GM15510 (cell line): ENCODE measurements around the gene DNASE1L3.

Experiments used
- POLR2A ChIP-seq: IDR thresholded peaks from 3 replicates; pipeline ENCODE4 v1.6.1; 2011; ENCODE audit warnings: borderline replicate concordance; ENCODE audit not compliant: insufficient read length; ENCODE audit errors: extremely low read depth

The DNASE1L3 gene, protein sequence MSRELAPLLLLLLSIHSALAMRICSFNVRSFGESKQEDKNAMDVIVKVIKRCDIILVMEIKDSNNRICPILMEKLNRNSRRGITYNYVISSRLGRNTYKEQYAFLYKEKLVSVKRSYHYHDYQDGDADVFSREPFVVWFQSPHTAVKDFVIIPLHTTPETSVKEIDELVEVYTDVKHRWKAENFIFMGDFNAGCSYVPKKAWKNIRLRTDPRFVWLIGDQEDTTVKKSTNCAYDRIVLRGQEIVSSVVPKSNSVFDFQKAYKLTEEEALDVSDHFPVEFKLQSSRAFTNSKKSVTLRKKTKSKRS

GRCh38 chr3:58210761-58211460 lies at the start of gene DNASE1L3:
DNASE1L3 (minus strand) TSS chr3:58210972; CDS start chr3:58210906, 66 bp downstream.
- TF ChIP-seq POLR2A, result no peak

DNA sequence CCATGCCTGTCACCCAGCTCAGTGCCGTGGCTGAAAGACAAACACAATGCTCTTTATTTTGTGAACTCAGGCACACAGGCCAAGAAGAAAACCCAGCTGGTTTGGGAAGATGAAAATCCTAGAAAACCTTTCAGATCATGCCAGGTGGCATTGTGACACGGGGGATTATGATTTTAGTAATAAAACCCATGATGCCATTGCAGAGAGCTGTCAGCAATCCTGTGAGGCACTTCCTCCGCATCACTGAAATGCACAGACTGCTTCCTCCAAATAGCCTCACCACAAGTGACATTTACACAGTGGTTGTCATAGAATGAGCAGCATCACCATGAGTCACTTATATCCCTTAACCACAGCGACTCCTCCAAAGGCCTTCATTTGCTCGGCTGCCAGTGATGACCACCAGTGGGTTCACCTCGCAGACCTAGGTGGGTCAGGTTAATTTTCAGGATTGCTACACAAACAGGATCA lies 49.5 kb upstream of the DNASE1L3 start:
- no peak for TF ChIP-seq POLR2A

DNA sequence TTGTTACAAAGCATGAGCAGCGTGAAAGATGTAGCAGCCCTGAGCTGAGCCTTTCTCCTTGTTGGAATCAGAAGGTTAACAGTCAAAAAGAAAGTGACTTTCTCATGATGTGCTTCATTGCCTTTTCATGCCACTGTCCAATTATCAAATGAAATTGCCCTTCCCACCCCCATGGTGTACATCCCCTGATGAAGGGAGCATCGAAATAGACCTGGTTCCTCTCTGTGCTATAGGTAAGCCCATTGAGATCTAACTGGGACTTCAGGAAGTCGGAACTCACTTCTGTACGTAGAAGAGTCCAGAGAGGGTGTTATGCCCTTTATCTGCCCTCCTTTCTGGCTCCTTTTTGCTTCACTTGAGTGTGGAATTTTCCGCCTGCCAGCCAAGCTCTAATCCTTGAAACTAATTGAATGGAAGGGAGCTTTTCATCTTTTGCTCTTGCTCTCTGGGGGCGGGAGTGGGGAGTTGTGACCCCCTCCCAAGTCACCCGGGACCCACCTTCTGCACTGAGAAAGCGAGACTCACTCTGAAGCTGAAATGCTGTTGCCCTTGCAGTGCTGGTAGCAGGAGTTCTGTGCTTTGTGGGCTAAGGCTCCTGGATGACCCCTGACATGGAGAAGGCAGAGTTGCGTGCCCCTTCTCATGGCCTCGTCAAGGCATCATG lies 47.8 kb upstream of the DNASE1L3 start:
- TF ChIP-seq POLR2A, result no peak

- TF ChIP-seq POLR2A, result no peak
Measured at GRCh38 chr3:58256511-58256910, 45.7 kb upstream of the DNASE1L3 start.

DNA sequence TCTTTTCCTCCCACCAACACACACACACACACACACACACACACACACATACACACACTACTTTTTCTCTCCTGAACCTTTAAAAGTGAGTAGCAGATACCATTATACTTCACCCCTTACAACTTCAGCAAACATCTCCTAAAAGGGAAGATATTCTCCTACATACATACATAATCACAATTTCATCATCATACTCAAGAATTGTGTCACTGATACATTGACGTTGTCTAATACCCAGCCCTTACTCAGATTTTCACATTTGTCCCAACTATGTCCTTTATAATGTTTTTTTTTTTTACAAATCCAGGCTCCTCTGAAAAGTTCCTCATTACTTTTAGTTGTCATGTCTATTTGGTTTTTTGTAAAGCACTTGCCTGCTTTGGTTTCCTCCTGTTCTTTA lies 45.3 kb upstream of the DNASE1L3 start:
- TF ChIP-seq POLR2A, result no peak

DNA sequence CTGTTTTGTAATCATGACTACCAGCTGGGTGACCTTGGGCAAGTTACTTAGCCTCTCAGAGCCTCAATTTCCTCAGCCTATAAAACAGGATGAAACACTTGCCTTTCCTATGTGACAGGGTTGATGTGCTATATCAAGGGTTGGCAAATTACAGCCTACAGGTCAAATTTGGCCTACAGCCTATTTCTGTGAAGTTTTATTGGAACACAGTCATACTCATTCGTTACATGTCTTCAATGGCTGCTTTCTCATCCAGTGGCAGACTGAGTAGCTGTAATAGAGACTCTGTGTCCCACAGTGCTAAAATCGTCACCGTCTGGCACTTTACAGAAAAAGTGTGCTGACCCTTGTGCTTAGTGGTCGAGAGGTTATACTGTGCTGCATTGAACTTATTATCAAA lies 43.4 kb upstream of the DNASE1L3 start:
- TF ChIP-seq POLR2A, result no peak

DNA sequence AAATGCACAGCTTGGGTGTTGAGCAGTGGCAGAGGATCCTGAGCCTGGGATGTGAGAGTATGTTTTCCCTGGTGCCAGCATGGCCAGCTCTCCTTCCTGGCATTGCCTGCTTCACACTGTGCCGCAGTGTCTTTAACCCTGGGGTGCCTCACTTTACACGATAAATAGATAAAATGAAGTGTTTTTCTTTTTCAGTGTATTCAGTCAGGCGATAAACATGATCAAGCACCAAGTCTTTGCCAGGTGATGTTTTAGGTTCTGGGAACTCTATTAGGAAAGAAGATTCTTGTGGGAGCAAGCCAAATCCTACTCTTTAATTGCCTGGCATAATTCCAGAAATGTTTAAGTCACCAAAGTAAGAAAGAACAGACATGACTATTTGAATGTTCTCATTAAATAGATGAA lies 40.9 kb upstream of the DNASE1L3 start:
- no peak for TF ChIP-seq POLR2A

- no peak for TF ChIP-seq POLR2A
Measured at GRCh38 chr3:58250093-58250707, 39.4 kb upstream of the DNASE1L3 start.

GRCh38 chr3:58249358-58250092 lies 38.8 kb upstream of the DNASE1L3 start:
- TF ChIP-seq POLR2A, result no peak

GRCh38 chr3:58246148-58247047 lies 35.6 kb upstream of the DNASE1L3 start:
- no peak for TF ChIP-seq POLR2A

DNA sequence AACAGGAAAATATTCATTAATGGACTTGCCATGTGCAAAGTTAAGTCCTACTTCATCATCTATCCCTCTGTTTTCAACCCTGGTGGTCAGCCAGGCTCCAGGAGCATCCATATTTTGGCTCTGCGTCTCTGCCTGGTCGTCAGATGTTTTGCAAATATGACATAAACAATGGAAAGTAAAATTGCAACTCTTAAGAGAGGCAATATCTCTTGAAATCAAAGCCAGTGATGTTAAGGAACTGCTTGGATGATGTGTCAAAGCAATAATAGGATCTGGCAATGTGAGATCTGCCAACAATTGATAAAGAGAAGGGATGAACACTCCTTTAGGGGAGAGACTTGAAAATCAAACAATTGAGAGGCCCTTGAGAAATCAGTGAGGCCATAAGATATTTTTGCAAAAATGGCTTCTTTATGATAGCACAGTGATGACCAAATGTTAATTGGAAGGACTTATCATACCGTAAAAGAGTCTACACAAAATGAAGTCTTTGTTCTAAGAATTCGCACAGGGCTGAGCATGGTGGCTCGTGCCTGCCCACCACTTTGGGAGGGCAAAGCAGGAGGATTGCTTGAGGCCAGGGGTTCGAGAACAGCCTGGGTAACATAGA lies 33.3 kb upstream of the DNASE1L3 start:
- no peak for TF ChIP-seq POLR2A

DNA sequence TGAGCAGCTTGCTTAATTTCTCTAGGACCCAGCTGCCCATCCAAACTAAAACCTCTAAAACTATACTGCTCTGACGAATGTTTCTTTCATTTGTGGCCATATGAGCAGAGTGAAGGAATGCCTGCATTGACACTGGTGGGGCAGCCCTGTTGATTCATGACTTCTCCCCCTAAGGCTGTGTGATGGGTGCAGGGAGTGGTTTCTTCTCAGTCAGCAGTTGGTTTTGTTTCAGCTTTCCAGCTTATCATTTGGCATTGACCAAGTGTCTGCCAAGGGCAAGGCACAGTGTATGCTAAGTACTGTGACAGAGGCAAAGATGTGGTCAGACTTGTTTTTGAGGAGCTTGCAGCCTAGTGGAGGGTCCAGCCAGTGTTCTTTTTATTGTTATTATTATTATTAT lies 31.6 kb upstream of the DNASE1L3 start:
- TF ChIP-seq POLR2A, result no peak
